GM10248 (cell line): Measurements from ENCODE around the gene AUNIP.

ENCODE experiments used
- CTCF ChIA-PET: fragments of 300-600 bp; sonication (Branson Sonifier 250); formaldehyde crosslinking; extraction: SDS; loops from one replicate; lab custom pipeline; 2021; ENCODE audit warnings: antibody characterized with exemption; lab: Yijun Ruan, JAX
- POLR2A ChIA-PET: fragments of 350-650 bp; sonication (Branson Sonifier 250); formaldehyde crosslinking; extraction: SDS; loops from one replicate; lab custom pipeline; 2020; ENCODE audit warnings: antibody characterized with exemption; lab: Yijun Ruan, JAX
- DNase-seq: peaks from one replicate; pipeline ENCODE4 v3.0.0; 2012; ENCODE audit errors: extremely low spot score
- CTCF ChIP-seq: IDR thresholded peaks from 2 replicates; pipeline ENCODE4 v1.5.1; 2012; ENCODE audit warnings: mild to moderate bottlenecking, low read depth; ENCODE audit errors: extremely low read depth, missing control alignments, control extremely low read depth

The AUNIP gene

GRCh38 chr1:25858494-25858893, 763 bp downstream of the AUNIP start:
- TF ChIP-seq CTCF = no peak
- CTCF ChIA-PET = interaction anchor here (1.0 kb wide), 1 partner anchor 17 kb away, joined by 3 read pairs; the partner anchor contains the start of gene PAQR7
- DNase-seq = no peak
- POLR2A ChIA-PET = no interaction called here

GRCh38 chr1:25856856-25857255, 2.4 kb downstream of the AUNIP start:
- POLR2A ChIA-PET = no interaction called here

GRCh38 chr1:25854554-25854953, 4.7 kb downstream of the AUNIP start:
- ChIA-PET CTCF (interaction anchor here (0.8 to 2.0 kb wide), 5 partner anchors 12 to 143 kb away, joined by 3 to 8 read pairs (median 4); partner anchors contain the start of gene PAFAH2), POLR2A (interaction anchor here (0.6 to 1.1 kb wide), 2 partner anchors 21 to 692 kb away, joined by 3 read pairs; partner anchors contain the start of gene PAQR7)
- no peak for DNase-seq
- TF ChIP-seq CTCF = no peak

More at GRCh38 chr1:25856856-25857255, 2.4 kb downstream of the AUNIP start:
- CTCF ChIA-PET = interaction anchor here (1.4 to 2.3 kb wide), 2 partner anchors 11 to 20 kb away, joined by 3 to 10 read pairs; no protein-coding TSS in a partner anchor
- TF ChIP-seq CTCF = no peak
- no peak for DNase-seq

GRCh38 chr1:25848531-25848930, 10.7 kb downstream of the AUNIP start:
- no peak for TF ChIP-seq CTCF
- POLR2A ChIA-PET = no interaction called here
- DNase-seq = no peak
- CTCF ChIA-PET = interaction anchor here (0.7 to 2.6 kb wide), 3 partner anchors 11 to 149 kb away, joined by 3 to 10 read pairs (median 3); partner anchors contain the start of gene PAFAH2

DNA sequence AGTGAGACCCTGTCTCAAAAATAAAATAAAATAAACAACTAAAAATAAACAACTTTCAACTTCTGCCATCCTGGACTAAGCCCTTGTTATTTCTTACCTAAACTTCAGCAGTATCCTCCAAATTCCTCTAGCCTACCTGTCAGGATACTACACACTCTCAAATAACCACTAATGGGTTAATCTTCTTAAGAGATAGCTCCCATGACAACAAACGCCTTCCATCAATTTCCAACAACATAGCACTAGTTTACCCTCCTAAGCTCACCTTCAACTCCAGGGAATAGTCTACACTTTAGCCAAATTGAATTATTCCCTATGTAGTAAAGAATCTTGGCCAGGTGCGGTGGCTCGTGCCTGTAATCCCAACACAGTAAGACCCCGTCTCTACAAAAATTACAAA, 11.3 kb downstream of the AUNIP start:
- no peak for TF ChIP-seq CTCF
- ChIA-PET CTCF (interaction anchor here (1.2 to 2.6 kb wide), 2 partner anchors 11 to 48 kb away, joined by 3 to 10 read pairs; no protein-coding TSS in a partner anchor), POLR2A (no interaction called here)
- DNase-seq = no peak

DNA sequence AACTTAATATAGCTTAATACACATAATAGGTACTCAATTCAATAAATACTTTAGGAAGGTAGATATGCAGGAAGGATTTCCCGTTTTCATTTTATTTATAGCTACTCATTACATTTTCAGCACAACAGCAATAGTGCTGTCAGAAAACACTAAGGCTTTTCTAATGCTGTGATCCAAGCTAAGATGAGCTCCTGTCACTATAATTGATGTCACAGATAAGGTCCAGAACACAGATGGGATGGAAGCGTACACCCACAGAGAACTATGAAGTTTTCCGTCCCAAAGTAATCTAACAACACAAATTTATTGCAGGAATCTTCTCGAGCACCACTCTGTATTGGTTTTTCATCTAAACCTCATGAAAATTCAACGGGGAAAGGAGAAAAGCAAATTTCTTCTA, 13.6 kb downstream of the AUNIP start:
- no peak for TF ChIP-seq CTCF
- POLR2A ChIA-PET = no interaction called here
- CTCF ChIA-PET = interaction anchor here (0.6 to 3.4 kb wide), 8 partner anchors 8 to 213 kb away, joined by 3 to 19 read pairs (median 4); no protein-coding TSS in a partner anchor
- DNase-seq = no peak
